SK-N-SH treated with all-trans-retinoic acid at 6 μM for 48 hours (cell line): ENCODE results near the gene PLEKHM3.

Experiments
- ATAC-seq: fragments of 200-7000 bp; cut with Tn5 transposase; 3 replicates; pipeline ENCODE4 v1.9.1; 2020; ENCODE audit warnings: mild to moderate bottlenecking, moderate library complexity
- ARNTL ChIP-seq: fragments of 450-650 bp; formaldehyde crosslinking; IDR thresholded peaks from 2 replicates; pipeline ENCODE4 v1.5.0; 2020; ENCODE audit warnings: low read depth, mild to moderate bottlenecking, moderate library complexity, borderline replicate concordance
- BACH2 ChIP-seq: fragments of 250-450 bp; sonication (Bioruptor Pico); IDR thresholded peaks from 2 replicates; pipeline ENCODE4 v1.9.0; 2021; ENCODE audit warnings: mild to moderate bottlenecking, borderline replicate concordance
- CSDC2 ChIP-seq: fragments of 250-450 bp; sonication (Bioruptor Pico); IDR thresholded peaks from 2 replicates; pipeline ENCODE4 v1.5.0; 2020; ENCODE audit warnings: mild to moderate bottlenecking, moderate library complexity
- ESRRG ChIP-seq: fragments of 250-450 bp; sonication (Bioruptor Pico); IDR thresholded peaks from 2 replicates; pipeline ENCODE4 v1.6.1; 2021; ENCODE audit warnings: mild to moderate bottlenecking
- GLIS3 ChIP-seq: fragments of 250-450 bp; sonication (Bioruptor Pico); IDR thresholded peaks from 2 replicates; pipeline ENCODE4 v1.5.0; 2020; ENCODE audit warnings: mild to moderate bottlenecking, moderate library complexity
- ISL1 ChIP-seq: fragments of 250-450 bp; sonication (Bioruptor Pico); IDR thresholded peaks from 2 replicates; pipeline ENCODE4 v2.1.2; 2022; ENCODE audit warnings: mild to moderate bottlenecking, moderate library complexity
- OSR1 ChIP-seq: fragments of 250-450 bp; sonication (Bioruptor Pico); IDR thresholded peaks from 2 replicates; pipeline ENCODE4 v1.8.0; 2022; ENCODE audit warnings: moderate library complexity, mild to moderate bottlenecking, inconsistent platforms
- POU6F1 ChIP-seq: fragments of 250-450 bp; sonication (Bioruptor Pico); IDR thresholded peaks from 2 replicates; pipeline ENCODE4 v1.8.0; 2021; ENCODE audit warnings: low read depth, mild to moderate bottlenecking, moderate library complexity, borderline replicate concordance
- PPARA ChIP-seq: fragments of 250-450 bp; sonication (Bioruptor Pico); IDR thresholded peaks from 2 replicates; pipeline ENCODE4 v1.5.0; 2020; ENCODE audit warnings: mild to moderate bottlenecking, borderline replicate concordance
- RARB ChIP-seq: fragments of 250-450 bp; sonication (Bioruptor Pico); IDR thresholded peaks from 2 replicates; pipeline ENCODE4 v1.8.0; 2021; ENCODE audit warnings: mild to moderate bottlenecking, moderate library complexity
- SNAI2 ChIP-seq: fragments of 250-450 bp; sonication (Bioruptor Pico); IDR thresholded peaks from 2 replicates; pipeline ENCODE4 v1.5.0; 2020; ENCODE audit warnings: mild to moderate bottlenecking, moderate library complexity
- TOX ChIP-seq: fragments of 250-450 bp; sonication (Bioruptor Pico); IDR thresholded peaks from 2 replicates; pipeline ENCODE4 v1.8.0; 2021; ENCODE audit warnings: mild to moderate bottlenecking, moderate library complexity, borderline replicate concordance
- ZC3H10 ChIP-seq: fragments of 250-450 bp; sonication (Bioruptor Pico); IDR thresholded peaks from 2 replicates; pipeline ENCODE4 v1.5.1; 2021; ENCODE audit warnings: mild to moderate bottlenecking, moderate library complexity
- ZFP3 ChIP-seq: fragments of 250-450 bp; sonication (Bioruptor Pico); IDR thresholded peaks from 2 replicates; pipeline ENCODE4 v1.5.0; 2020; ENCODE audit warnings: mild to moderate bottlenecking, moderate library complexity
- ZFP30 ChIP-seq: fragments of 450-650 bp; formaldehyde crosslinking; IDR thresholded peaks from 2 replicates; pipeline ENCODE4 v1.5.0; 2022; ENCODE audit warnings: mild to moderate bottlenecking, moderate library complexity
- ZNF565 ChIP-seq: fragments of 450-650 bp; formaldehyde crosslinking; conservative IDR thresholded peaks from 2 replicates; pipeline ENCODE4 v1.5.0; 2020; ENCODE audit warnings: low read depth, mild to moderate bottlenecking, moderate library complexity
- ZNF70 ChIP-seq: fragments of 450-650 bp; formaldehyde crosslinking; IDR thresholded peaks from 2 replicates; pipeline ENCODE4 v1.5.0; 2020; ENCODE audit warnings: mild to moderate bottlenecking, moderate library complexity
- ZNF8 ChIP-seq: fragments of 450-650 bp; formaldehyde crosslinking; IDR thresholded peaks from 2 replicates; pipeline ENCODE4 v1.5.0; 2020; ENCODE audit warnings: mild to moderate bottlenecking, moderate library complexity
- TF ChIP-seq, protein P1 (sequence below): fragments of 250-450 bp; sonication (Bioruptor Pico); IDR thresholded peaks from 2 replicates; pipeline ENCODE4 v1.8.0; 2020; ENCODE audit warnings: mild to moderate bottlenecking, moderate library complexity, borderline replicate concordance
- TF ChIP-seq, protein P2 (sequence below): fragments of 250-450 bp; sonication (Bioruptor Pico); IDR thresholded peaks from 2 replicates; pipeline ENCODE4 v1.5.1; 2020; ENCODE audit warnings: low read depth, mild to moderate bottlenecking, moderate library complexity
- TF ChIP-seq, protein P3 (sequence below): fragments of 250-450 bp; sonication (Bioruptor Pico); IDR thresholded peaks from 2 replicates; pipeline ENCODE4 v1.5.0; 2020; ENCODE audit warnings: mild to moderate bottlenecking, moderate library complexity

PLEKHM3 gene

DNA sequence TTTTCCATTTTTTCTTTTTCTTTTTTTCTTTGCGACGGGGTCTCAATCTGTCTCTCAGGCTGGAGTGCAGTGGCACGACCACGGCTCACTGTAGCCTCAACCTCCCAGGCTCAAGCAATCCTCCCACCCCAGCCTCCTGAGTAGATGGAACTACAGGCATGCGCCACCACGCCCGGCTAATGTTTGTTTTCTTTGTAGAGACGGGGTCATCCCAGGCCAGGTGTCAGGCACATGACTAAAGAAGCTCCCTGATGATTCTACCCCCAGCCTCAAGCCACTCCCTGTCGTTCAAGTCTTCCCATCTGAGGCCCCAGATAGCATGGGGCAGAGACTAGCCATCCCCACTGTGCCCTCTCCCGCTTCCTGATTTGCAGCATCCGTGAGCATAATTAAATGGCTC is 245.8 kb downstream of the PLEKHM3 start:
- ATAC-seq = no peak
- no peak for TF ChIP-seq RARB (CRISPR knock-in tag)
- TF ChIP-seq GLIS3 (CRISPR knock-in tag) = no peak
- TF ChIP-seq, protein P1, sequence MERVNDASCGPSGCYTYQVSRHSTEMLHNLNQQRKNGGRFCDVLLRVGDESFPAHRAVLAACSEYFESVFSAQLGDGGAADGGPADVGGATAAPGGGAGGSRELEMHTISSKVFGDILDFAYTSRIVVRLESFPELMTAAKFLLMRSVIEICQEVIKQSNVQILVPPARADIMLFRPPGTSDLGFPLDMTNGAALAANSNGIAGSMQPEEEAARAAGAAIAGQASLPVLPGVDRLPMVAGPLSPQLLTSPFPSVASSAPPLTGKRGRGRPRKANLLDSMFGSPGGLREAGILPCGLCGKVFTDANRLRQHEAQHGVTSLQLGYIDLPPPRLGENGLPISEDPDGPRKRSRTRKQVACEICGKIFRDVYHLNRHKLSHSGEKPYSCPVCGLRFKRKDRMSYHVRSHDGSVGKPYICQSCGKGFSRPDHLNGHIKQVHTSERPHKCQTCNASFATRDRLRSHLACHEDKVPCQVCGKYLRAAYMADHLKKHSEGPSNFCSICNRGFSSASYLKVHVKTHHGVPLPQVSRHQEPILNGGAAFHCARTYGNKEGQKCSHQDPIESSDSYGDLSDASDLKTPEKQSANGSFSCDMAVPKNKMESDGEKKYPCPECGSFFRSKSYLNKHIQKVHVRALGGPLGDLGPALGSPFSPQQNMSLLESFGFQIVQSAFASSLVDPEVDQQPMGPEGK = no peak
- no peak for TF ChIP-seq TOX (CRISPR knock-in tag)
- TF ChIP-seq ESRRG = no peak
- TF ChIP-seq ZC3H10 (CRISPR knock-in tag) = no peak
- no peak for TF ChIP-seq POU6F1 (CRISPR knock-in tag)
- no peak for TF ChIP-seq PPARA (CRISPR knock-in tag)
- no peak for TF ChIP-seq BACH2 (CRISPR knock-in tag)
- no peak for TF ChIP-seq ZNF70 (CRISPR knock-in tag)
- TF ChIP-seq ZNF8 (CRISPR knock-in tag) = no peak
- TF ChIP-seq ZFP3 (CRISPR knock-in tag) = no peak
- TF ChIP-seq, protein P2, sequence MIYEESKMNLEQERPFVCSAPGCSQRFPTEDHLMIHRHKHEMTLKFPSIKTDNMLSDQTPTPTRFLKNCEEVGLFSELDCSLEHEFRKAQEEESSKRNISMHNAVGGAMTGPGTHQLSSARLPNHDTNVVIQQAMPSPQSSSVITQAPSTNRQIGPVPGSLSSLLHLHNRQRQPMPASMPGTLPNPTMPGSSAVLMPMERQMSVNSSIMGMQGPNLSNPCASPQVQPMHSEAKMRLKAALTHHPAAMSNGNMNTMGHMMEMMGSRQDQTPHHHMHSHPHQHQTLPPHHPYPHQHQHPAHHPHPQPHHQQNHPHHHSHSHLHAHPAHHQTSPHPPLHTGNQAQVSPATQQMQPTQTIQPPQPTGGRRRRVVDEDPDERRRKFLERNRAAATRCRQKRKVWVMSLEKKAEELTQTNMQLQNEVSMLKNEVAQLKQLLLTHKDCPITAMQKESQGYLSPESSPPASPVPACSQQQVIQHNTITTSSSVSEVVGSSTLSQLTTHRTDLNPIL (CRISPR knock-in tag) = no peak
- no peak for TF ChIP-seq OSR1 (CRISPR knock-in tag)
- TF ChIP-seq, protein P3, sequence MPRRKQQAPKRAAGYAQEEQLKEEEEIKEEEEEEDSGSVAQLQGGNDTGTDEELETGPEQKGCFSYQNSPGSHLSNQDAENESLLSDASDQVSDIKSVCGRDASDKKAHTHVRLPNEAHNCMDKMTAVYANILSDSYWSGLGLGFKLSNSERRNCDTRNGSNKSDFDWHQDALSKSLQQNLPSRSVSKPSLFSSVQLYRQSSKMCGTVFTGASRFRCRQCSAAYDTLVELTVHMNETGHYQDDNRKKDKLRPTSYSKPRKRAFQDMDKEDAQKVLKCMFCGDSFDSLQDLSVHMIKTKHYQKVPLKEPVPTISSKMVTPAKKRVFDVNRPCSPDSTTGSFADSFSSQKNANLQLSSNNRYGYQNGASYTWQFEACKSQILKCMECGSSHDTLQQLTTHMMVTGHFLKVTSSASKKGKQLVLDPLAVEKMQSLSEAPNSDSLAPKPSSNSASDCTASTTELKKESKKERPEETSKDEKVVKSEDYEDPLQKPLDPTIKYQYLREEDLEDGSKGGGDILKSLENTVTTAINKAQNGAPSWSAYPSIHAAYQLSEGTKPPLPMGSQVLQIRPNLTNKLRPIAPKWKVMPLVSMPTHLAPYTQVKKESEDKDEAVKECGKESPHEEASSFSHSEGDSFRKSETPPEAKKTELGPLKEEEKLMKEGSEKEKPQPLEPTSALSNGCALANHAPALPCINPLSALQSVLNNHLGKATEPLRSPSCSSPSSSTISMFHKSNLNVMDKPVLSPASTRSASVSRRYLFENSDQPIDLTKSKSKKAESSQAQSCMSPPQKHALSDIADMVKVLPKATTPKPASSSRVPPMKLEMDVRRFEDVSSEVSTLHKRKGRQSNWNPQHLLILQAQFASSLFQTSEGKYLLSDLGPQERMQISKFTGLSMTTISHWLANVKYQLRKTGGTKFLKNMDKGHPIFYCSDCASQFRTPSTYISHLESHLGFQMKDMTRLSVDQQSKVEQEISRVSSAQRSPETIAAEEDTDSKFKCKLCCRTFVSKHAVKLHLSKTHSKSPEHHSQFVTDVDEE (CRISPR knock-in tag) = no peak
- no peak for TF ChIP-seq ZNF565
- no peak for TF ChIP-seq ZFP30 (CRISPR knock-in tag)
- no peak for TF ChIP-seq SNAI2 (CRISPR knock-in tag)
- TF ChIP-seq ISL1 (CRISPR knock-in tag) = no peak

DNA sequence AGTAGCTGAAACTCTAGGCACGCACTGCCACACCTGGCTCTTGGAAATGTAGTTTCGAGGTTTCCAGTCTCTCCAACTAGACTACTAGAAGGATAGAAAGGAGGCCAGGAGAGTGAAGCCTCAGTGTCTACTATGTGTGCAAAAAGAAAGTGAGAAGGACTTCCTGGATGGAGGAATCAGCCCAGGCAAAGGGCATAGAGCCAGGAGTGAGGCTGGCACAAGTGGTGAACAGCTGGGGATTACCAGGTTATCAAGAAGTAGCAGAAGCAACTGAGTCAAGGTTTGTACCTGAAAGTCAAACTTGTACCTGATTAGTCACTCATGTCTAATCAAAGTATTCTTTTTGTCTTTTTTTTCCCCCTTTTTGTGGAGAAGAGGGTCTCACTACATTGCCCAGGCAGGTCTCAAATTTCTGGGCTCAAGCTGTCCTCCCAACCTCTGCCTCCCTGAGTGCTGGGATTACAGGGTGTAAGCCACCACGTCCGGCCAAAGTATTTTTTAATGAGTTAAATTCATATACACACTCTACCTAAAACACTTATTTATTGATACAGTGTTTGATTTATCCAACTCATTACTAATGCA is 246.9 kb downstream of the PLEKHM3 start:
- no peak for ATAC-seq
- TF ChIP-seq GLIS3 (CRISPR knock-in tag) = no peak
- no peak for TF ChIP-seq ZC3H10 (CRISPR knock-in tag)
- TF ChIP-seq ISL1 (CRISPR knock-in tag) = no peak
- TF ChIP-seq, protein P2 (CRISPR knock-in tag) = no peak
- no peak for TF ChIP-seq ZFP3 (CRISPR knock-in tag)
- no peak for TF ChIP-seq CSDC2
- no peak for TF ChIP-seq TOX (CRISPR knock-in tag)
- no peak for TF ChIP-seq SNAI2 (CRISPR knock-in tag)
- no peak for TF ChIP-seq ZFP30 (CRISPR knock-in tag)
- TF ChIP-seq ESRRG = no peak
- TF ChIP-seq POU6F1 (CRISPR knock-in tag) = no peak
- TF ChIP-seq, protein P3 (CRISPR knock-in tag) = no peak
- no peak for TF ChIP-seq BACH2 (CRISPR knock-in tag)
- TF ChIP-seq OSR1 (CRISPR knock-in tag) = no peak
- TF ChIP-seq RARB (CRISPR knock-in tag) = no peak
- TF ChIP-seq, protein P1 = no peak
- TF ChIP-seq ZNF565 = no peak
- TF ChIP-seq ZNF8 (CRISPR knock-in tag) = no peak
- no peak for TF ChIP-seq ARNTL (CRISPR knock-in tag)
